DOHH2 (cell line): ENCODE measurements around the gene NOSIP.

Experiments
- CTCF ChIP-seq: fragments of 200-600 bp; sonication (generic); IDR thresholded peaks from one replicate; pipeline ENCODE4 v1.5.1; 2014; ENCODE audit warnings: antibody characterized with exemption, mild to moderate bottlenecking, low read depth, low read length; ENCODE audit not compliant: poor library complexity, severe bottlenecking
- EZH2phosphoT487 ChIP-seq: fragments of 200-600 bp; sonication (generic); IDR thresholded peaks from 2 replicates; pipeline ENCODE4 v1.6.1; 2017; ENCODE audit warnings: borderline replicate concordance, mild to moderate bottlenecking, antibody characterized with exemption, low read length, moderate library complexity, mixed read lengths

GRCh38 chr19:49536921-49537462 lies 43.4 kb downstream of the NOSIP start:
- TF ChIP-seq CTCF (no peak), EZH2phosphoT487 (no peak)
